Epithelial cell of proximal tubule (primary cell): ENCODE results near the gene CCNF. TPM values are rescaled to one million over a fixed set of nuclear protein-coding genes. Genes with fewer than 3 reads are reported as not detected.

Experiments
- DNase-seq: peaks from one replicate; pipeline ENCODE4 v3.0.0-alpha.2; 2011; ENCODE audit warnings: low read depth
- H3K4me3 ChIP-seq: 2 replicates; pipeline ENCODE4 v1.5.1; 2011; ENCODE audit warnings: low read depth, mild to moderate bottlenecking, low read length
- CTCF ChIP-seq: conservative IDR thresholded peaks from 2 replicates; pipeline ENCODE4 v1.5.1; 2012; ENCODE audit warnings: low read depth, mild to moderate bottlenecking, low read length
- total RNA-seq: library from RNA; depleted of rRNA; stranded (reverse); fragments of >200 nt; gene quantifications from 2 replicates; pipeline ENCODE4 v1.2.3, GENCODE V29; 2015

The CCNF gene
- total RNA-seq, 1 donor from 2014 or later, result 47.5 TPM

DNA sequence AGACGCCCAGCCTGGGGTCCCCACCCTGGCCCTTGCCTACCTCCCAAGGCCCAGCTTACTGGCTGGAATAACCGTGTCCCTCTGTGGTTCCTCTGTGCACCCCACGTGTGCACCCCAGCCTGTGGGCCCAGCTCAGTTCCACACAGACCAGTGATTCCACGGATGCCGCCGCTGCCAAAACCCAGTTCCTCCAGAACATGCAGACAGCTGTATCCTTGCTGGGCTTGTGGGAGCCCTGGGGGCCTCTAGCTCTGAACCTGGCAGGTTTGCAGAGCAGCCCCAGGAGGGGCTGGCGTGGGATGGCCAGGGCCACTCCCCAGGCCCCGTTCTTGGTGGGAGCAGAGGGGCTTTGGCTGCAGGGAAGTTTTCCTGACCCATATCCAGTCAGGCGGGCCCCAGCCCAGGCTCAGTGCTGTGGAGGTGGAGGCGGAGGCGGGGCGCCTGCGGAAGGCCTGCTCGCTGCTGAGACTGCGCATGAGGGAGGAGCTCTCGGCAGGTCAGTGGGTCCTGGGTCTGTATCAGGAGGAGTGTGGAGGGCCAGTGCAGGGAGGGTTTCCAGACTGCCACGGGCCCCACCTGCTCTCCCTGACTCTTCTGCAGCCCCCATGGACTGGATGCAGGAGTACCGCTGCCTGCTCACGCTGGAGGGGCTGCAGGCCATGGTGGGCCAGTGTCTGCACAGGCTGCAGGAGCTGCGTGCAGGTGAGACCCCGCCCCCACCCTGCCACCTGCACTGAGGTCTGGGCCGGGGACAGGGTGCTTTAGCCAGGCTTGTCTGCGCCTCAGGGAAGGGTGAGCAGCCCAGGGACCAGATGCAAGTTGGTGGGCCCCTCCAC is 33.0 kb downstream of the CCNF start:
- TF ChIP-seq CTCF, result no peak
- DNase-seq, result no peak
- H3K4me3 ChIP-seq, result no peak overlapping the region

- TF ChIP-seq CTCF, result no peak
- DNase-seq, result no peak
- H3K4me3 ChIP-seq, result no peak overlapping the region
These were observed 35.1 kb downstream of the CCNF start for GRCh38 chr16:2464333-2464732.

- peak; percentile 35 for TF ChIP-seq CTCF
- H3K4me3 ChIP-seq, result no peak overlapping the region
- DNase-seq, result no peak
These were observed 36.6 kb downstream of the CCNF start for GRCh38 chr16:2465653-2466415.

GRCh38 chr16:2466667-2467527 is 37.6 kb downstream of the CCNF start:
- TF ChIP-seq CTCF, result no peak
- peak overlapping the region; percentile 49 for H3K4me3 ChIP-seq
- DNase-seq, result no peak

DNA sequence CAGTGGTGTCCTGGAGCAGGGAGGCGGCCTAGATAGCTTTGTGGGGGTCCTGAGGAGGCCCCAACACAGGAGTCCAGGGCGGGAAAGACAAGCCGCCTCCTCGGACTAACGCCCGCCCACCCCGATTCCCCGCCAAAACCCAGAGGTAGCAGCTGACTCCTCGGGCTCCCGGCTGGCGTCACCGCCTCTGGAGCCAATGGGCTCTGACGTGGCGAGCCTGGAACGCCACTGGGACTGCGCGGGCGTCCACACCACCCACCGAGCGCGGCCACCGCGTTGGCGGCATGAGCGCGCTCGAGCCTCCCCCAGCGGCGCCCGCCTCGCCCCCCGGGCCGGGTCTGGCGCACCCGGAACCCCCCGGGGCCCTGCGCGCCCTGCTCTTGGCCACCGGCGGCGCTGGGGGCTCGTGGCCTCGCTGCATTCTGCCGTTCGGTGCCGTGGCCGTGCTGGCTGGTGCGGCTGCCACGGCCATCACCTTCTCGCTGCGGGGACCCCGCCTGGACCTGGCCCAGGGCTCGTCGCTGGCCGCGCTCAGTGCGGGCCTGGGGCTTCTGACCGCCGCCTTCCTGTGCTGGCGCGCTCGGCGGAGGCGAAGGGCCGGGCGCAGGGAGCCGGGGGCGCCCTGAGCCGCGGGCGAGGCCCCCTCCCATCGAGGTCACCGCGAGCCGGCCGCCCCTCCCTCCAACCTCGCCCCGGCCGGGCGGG is 38.4 kb downstream of the CCNF start:
- no peak for DNase-seq
- H3K4me3 ChIP-seq, result peak overlapping the region; percentile 49
- no peak for TF ChIP-seq CTCF

DNA sequence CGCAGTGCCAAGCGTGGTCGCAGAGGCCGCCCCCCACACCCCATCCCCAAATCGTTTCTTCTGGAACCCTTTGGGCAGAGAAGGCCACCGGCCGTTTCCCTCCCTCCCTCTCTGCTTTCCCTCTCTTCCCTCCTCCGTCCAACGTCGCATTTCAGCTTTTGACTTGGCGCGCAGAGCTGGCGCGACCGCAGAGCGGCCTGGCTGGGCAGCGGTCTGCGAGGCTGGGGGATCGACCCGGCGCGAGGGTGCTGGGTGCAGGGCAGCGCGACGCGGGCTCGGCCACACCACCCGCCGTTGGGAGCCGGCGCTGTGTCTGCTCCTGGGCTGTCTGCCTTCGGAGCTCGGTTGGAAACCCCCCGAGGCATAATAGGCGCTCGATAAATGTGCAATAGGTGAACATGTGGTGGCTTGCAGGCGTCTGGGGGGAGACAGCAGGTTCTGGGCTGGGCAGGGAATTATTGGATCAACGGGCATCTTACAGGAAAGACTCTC is 39.0 kb downstream of the CCNF start:
- no peak for DNase-seq
- peak overlapping the region; percentile 49 for H3K4me3 ChIP-seq
- no peak for TF ChIP-seq CTCF
